ENCODE results near the gene IFRD2. TPM values are rescaled to one million over a fixed set of nuclear protein-coding genes. Genes with fewer than 3 reads are reported as not detected.

The IFRD2 gene
- total RNA-seq, 1 donor from 2014 or later: 231 TPM

DNA sequence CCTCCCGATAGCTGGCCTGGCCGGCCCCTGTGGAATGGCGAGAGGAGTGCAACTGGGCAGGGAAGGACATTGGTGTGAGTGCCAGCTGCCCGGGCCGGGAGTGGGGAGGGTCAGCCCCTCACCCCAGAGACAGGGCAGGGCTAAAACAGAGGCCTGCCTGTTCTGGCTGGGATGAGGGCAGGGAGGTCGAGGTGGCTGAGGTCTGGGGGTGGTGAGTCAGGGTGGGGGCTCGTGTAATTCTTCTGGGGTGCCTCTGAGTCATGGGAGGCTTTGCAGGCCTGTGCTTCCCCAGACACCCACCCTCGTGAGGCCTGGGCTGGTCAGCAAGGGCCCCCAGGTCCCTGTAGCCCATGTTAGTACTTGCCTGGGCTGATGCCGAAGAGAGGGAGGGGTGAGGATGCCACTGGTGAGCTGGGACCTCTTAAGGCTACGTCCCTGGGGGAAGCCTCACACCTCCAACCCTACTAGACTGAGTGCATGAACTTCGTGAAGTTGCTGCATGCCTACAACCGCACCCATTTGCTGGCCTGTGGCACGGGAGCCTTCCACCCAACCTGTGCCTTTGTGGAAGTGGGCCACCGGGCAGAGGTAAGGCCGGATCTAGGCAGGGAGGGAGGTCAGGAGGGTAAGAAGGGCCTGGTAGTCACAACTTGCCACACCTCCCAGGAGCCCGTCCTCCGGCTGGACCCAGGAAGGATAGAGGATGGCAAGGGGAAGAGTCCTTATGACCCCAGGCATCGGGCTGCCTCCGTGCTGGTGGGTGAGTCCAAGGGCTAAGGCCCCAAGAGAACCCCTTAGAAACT is 21.6 kb downstream of the IFRD2 start:
- H3K27ac ChIP-seq: peak overlapping the region; percentile 85 to 97
- intact Hi-C loops (cut with DNase I): loop anchor here (5.0 kb wide), 1 partner anchor 148 kb away; no protein-coding TSS in a partner anchor
- no peak for DNase-seq (ENCODE audit: low spot score in 2 of 2)
- TF ChIP-seq CTCF (IDR thresholded peaks at IDR 0.05): no peak
- H3K27me3 ChIP-seq: no peaks in the 10 kb centered on the region
- H3K9me3 ChIP-seq: no peaks in the 10 kb centered on the region
- no peak overlapping the region for H3K4me3 ChIP-seq
- H3K36me3 ChIP-seq: peaks cover 0 to 2% of the 10 kb centered on the region in 2 donors
- peaks cover 25 to 47% of the 10 kb centered on the region in 2 donors for H3K4me1 ChIP-seq

DNA sequence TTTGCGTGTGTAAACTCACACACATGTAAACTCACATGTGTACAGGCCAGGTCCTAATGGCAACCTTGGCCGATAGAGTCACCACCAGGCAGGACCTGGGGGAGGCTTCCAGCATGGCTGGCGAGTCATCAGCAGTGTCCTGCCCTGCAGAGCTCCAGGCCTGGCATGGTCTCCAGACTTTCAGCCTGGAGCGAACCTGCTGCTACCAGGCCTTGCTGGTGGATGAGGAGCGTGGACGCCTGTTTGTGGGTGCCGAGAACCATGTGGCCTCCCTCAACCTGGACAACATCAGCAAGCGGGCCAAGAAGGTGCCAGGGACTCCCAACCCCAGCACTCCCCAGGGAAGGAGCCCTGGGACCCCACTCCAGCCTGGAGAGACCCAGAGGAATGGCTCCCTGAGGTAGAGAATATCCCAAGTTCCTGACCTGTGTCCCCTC is 22.2 kb downstream of the IFRD2 start:
- no peaks in the 10 kb centered on the region for H3K36me3 ChIP-seq
- no peak for DNase-seq (ENCODE audit: low spot score in 2 of 2)
- no peaks in the 10 kb centered on the region for H3K9me3 ChIP-seq
- TF ChIP-seq CTCF (IDR thresholded peaks at IDR 0.05): no peak
- intact Hi-C loops (cut with DNase I): loop anchor here (5.0 kb wide), 1 partner anchor 148 kb away; no protein-coding TSS in a partner anchor
- peaks cover 31 to 53% of the 10 kb centered on the region in 2 donors for H3K4me1 ChIP-seq
- peak overlapping the region; percentile 49 to 70 for H3K4me3 ChIP-seq
- peak overlapping the region; percentile 85 to 97 for H3K27ac ChIP-seq
- H3K27me3 ChIP-seq: no peaks in the 10 kb centered on the region

GRCh38 chr3:50269460-50269859 is 22.8 kb downstream of the IFRD2 start:
- no peaks in the 10 kb centered on the region for H3K27me3 ChIP-seq
- H3K36me3 ChIP-seq: no peaks in the 10 kb centered on the region
- intact Hi-C loops (cut with DNase I): no loop called here
- peaks cover 33 to 56% of the 10 kb centered on the region in 2 donors for H3K4me1 ChIP-seq
- peak overlapping the region; percentile 85 to 97 for H3K27ac ChIP-seq
- peak overlapping the region; percentile 49 to 70 for H3K4me3 ChIP-seq
- no peaks in the 10 kb centered on the region for H3K9me3 ChIP-seq
- DNase-seq (ENCODE audit: low spot score in 2 of 2): no peak
- no peak for TF ChIP-seq CTCF (IDR thresholded peaks at IDR 0.05)

GRCh38 chr3:50268703-50269451 is 23.4 kb downstream of the IFRD2 start, which contains the start of gene SEMA3B:
Gene SEMA3B, plus strand, starts transcription at chr3:50269147. Its CDS starts 94 bp downstream, at chr3:50269241.
- TF ChIP-seq CTCF (IDR thresholded peaks at IDR 0.05): no peak
- Histone ChIP-seq H3K27me3 (no peaks in the 10 kb centered on the region), H3K27ac (peak within 1 kb of the TSS; percentile 97 to 99), H3K36me3 (no peaks in the 10 kb centered on the region), H3K4me1 (peaks cover 33 to 61% of the 10 kb centered on the region in 2 donors), H3K9me3 (no peaks in the 10 kb centered on the region), H3K4me3 (peak within 1 kb of the TSS; percentile 49 to 70)
- intact Hi-C loops (cut with DNase I): no loop called here
- DNase-seq (ENCODE audit: low spot score in 2 of 2): peak; percentile 56 to 92

DNA sequence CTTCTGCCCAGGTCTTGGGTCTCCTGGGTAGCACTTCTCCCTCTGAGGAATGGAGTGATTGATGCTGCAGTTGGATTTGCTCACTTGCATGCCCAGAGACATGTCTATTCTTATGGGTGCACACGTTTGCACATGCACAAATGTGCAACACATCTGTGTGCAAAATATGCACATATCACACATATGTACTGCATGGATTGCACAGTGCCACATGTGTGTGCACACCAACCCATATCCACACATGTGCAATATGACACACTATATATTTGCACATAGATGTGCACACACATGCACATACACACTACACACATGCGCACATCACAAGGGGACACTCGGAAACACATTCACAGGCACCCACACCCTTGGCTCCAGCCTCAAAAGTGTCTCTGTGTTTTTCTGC is 24.0 kb downstream of the IFRD2 start:
- Histone ChIP-seq H3K36me3 (no peaks in the 10 kb centered on the region), H3K9me3 (no peaks in the 10 kb centered on the region), H3K27ac (peak overlapping the region; percentile 97 to 99), H3K4me1 (peaks cover 33 to 65% of the 10 kb centered on the region in 2 donors), H3K4me3 (peak overlapping the region in 1 of 2 donors; percentile 70), H3K27me3 (no peaks in the 10 kb centered on the region)
- intact Hi-C loops (cut with DNase I): no loop called here
- no peak for DNase-seq (ENCODE audit: low spot score in 2 of 2)
- TF ChIP-seq CTCF (IDR thresholded peaks at IDR 0.05): no peak

Data from ascending aorta (tissue), 2 donors.